Measurements from ENCODE around the gene TENM4.

TENM4 gene

GRCh38 chr11:79417069-79417920, 23.5 kb downstream of the TENM4 start:
- Mint-ChIP-seq H3K9me3 (ENCODE audit: low read depth) (peaks cover 3% of the 10 kb centered on the region), H3K4me3 (no peak overlapping the region), H3K27me3 (peaks cover 5% of the 10 kb centered on the region), H3K4me1 (ENCODE audit: low read depth) (no peaks in the 10 kb centered on the region), H3K36me3 (no peaks in the 10 kb centered on the region), H3K27ac (no peak overlapping the region)

- H3K36me3 Mint-ChIP-seq, result no peaks in the 10 kb centered on the region
- H3K9me3 Mint-ChIP-seq (ENCODE audit: low read depth), result peaks cover 3% of the 10 kb centered on the region
- H3K27ac Mint-ChIP-seq, result no peak overlapping the region
- no peaks in the 10 kb centered on the region for H3K4me1 Mint-ChIP-seq (ENCODE audit: low read depth)
- H3K4me3 Mint-ChIP-seq, result no peak overlapping the region
- H3K27me3 Mint-ChIP-seq, result peaks cover 2% of the 10 kb centered on the region
Measured at GRCh38 chr11:79415912-79416311, 24.9 kb downstream of the TENM4 start.

- Mint-ChIP-seq H3K9me3 (ENCODE audit: low read depth) (peaks cover 3% of the 10 kb centered on the region), H3K36me3 (no peaks in the 10 kb centered on the region), H3K4me1 (ENCODE audit: low read depth) (no peaks in the 10 kb centered on the region), H3K27ac (no peak overlapping the region), H3K27me3 (peaks cover 2% of the 10 kb centered on the region), H3K4me3 (no peak overlapping the region)
Measured at GRCh38 chr11:79415411-79415810, 25.4 kb downstream of the TENM4 start.

- Mint-ChIP-seq H3K27me3 (peaks cover 2% of the 10 kb centered on the region), H3K4me1 (ENCODE audit: low read depth) (no peaks in the 10 kb centered on the region), H3K4me3 (no peak overlapping the region), H3K27ac (no peak overlapping the region), H3K36me3 (no peaks in the 10 kb centered on the region), H3K9me3 (ENCODE audit: low read depth) (peaks cover 3% of the 10 kb centered on the region)
Measured at GRCh38 chr11:79414644-79415317, 26.0 kb downstream of the TENM4 start.

GRCh38 chr11:79414041-79414440, 26.8 kb downstream of the TENM4 start:
- H3K27me3 Mint-ChIP-seq, result peaks cover 2% of the 10 kb centered on the region
- no peaks in the 10 kb centered on the region for H3K4me1 Mint-ChIP-seq (ENCODE audit: low read depth)
- H3K9me3 Mint-ChIP-seq (ENCODE audit: low read depth), result peaks cover 3% of the 10 kb centered on the region
- no peaks in the 10 kb centered on the region for H3K36me3 Mint-ChIP-seq
- no peak overlapping the region for H3K4me3 Mint-ChIP-seq
- no peak overlapping the region for H3K27ac Mint-ChIP-seq

- Mint-ChIP-seq H3K9me3 (ENCODE audit: low read depth) (peaks cover 3% of the 10 kb centered on the region), H3K4me3 (no peak overlapping the region), H3K27ac (no peak overlapping the region), H3K4me1 (ENCODE audit: low read depth) (no peaks in the 10 kb centered on the region), H3K27me3 (peaks cover 2% of the 10 kb centered on the region), H3K36me3 (no peaks in the 10 kb centered on the region)
Measured at GRCh38 chr11:79413268-79413667, 27.6 kb downstream of the TENM4 start.

GRCh38 chr11:79412761-79413160, 28.1 kb downstream of the TENM4 start:
- Mint-ChIP-seq H3K27ac (no peak overlapping the region), H3K4me1 (ENCODE audit: low read depth) (no peaks in the 10 kb centered on the region), H3K27me3 (peaks cover 2% of the 10 kb centered on the region), H3K36me3 (no peaks in the 10 kb centered on the region), H3K4me3 (no peak overlapping the region), H3K9me3 (ENCODE audit: low read depth) (peaks cover 3% of the 10 kb centered on the region)

- Mint-ChIP-seq H3K9me3 (ENCODE audit: low read depth) (no peaks in the 10 kb centered on the region), H3K27ac (no peak overlapping the region), H3K4me3 (no peak overlapping the region), H3K4me1 (ENCODE audit: low read depth) (no peaks in the 10 kb centered on the region), H3K36me3 (no peaks in the 10 kb centered on the region), H3K27me3 (peaks cover 2% of the 10 kb centered on the region)
Measured at GRCh38 chr11:79409330-79409729, 31.5 kb downstream of the TENM4 start.

GRCh38 chr11:79406376-79406775, 34.5 kb downstream of the TENM4 start:
- H3K9me3 Mint-ChIP-seq (ENCODE audit: low read depth), result peaks cover 4% of the 10 kb centered on the region
- H3K27me3 Mint-ChIP-seq, result no peaks in the 10 kb centered on the region
- no peaks in the 10 kb centered on the region for H3K4me1 Mint-ChIP-seq (ENCODE audit: low read depth)
- no peaks in the 10 kb centered on the region for H3K36me3 Mint-ChIP-seq
- no peak overlapping the region for H3K27ac Mint-ChIP-seq
- H3K4me3 Mint-ChIP-seq, result no peak overlapping the region

- Mint-ChIP-seq H3K9me3 (ENCODE audit: low read depth) (peaks cover 4% of the 10 kb centered on the region), H3K27ac (no peak overlapping the region), H3K4me1 (ENCODE audit: low read depth) (no peaks in the 10 kb centered on the region), H3K36me3 (no peaks in the 10 kb centered on the region), H3K27me3 (no peaks in the 10 kb centered on the region), H3K4me3 (no peak overlapping the region)
Measured at GRCh38 chr11:79404806-79405205, 36.0 kb downstream of the TENM4 start.

- H3K9me3 Mint-ChIP-seq (ENCODE audit: low read depth), result peaks cover 4% of the 10 kb centered on the region
- H3K27ac Mint-ChIP-seq, result no peak overlapping the region
- no peaks in the 10 kb centered on the region for H3K4me1 Mint-ChIP-seq (ENCODE audit: low read depth)
- no peak overlapping the region for H3K4me3 Mint-ChIP-seq
- H3K27me3 Mint-ChIP-seq, result no peaks in the 10 kb centered on the region
- H3K36me3 Mint-ChIP-seq, result no peaks in the 10 kb centered on the region
Measured at GRCh38 chr11:79404325-79404724, 36.5 kb downstream of the TENM4 start.

- peaks cover 4% of the 10 kb centered on the region for H3K9me3 Mint-ChIP-seq (ENCODE audit: low read depth)
- H3K4me1 Mint-ChIP-seq (ENCODE audit: low read depth), result no peaks in the 10 kb centered on the region
- H3K27me3 Mint-ChIP-seq, result no peaks in the 10 kb centered on the region
- H3K4me3 Mint-ChIP-seq, result no peak overlapping the region
- H3K36me3 Mint-ChIP-seq, result no peaks in the 10 kb centered on the region
- H3K27ac Mint-ChIP-seq, result no peak overlapping the region
Measured at GRCh38 chr11:79403839-79404238, 37.0 kb downstream of the TENM4 start.

GRCh38 chr11:79402912-79403311, 37.9 kb downstream of the TENM4 start:
- H3K9me3 Mint-ChIP-seq (ENCODE audit: low read depth), result peaks cover 4% of the 10 kb centered on the region
- no peaks in the 10 kb centered on the region for H3K36me3 Mint-ChIP-seq
- no peak overlapping the region for H3K4me3 Mint-ChIP-seq
- no peaks in the 10 kb centered on the region for H3K4me1 Mint-ChIP-seq (ENCODE audit: low read depth)
- H3K27ac Mint-ChIP-seq, result no peak overlapping the region
- H3K27me3 Mint-ChIP-seq, result no peaks in the 10 kb centered on the region

GRCh38 chr11:79400717-79401330, 40.0 kb downstream of the TENM4 start:
- H3K27me3 Mint-ChIP-seq, result no peaks in the 10 kb centered on the region
- H3K36me3 Mint-ChIP-seq, result no peaks in the 10 kb centered on the region
- no peak overlapping the region for H3K4me3 Mint-ChIP-seq
- H3K4me1 Mint-ChIP-seq (ENCODE audit: low read depth), result no peaks in the 10 kb centered on the region
- no peak overlapping the region for H3K27ac Mint-ChIP-seq
- H3K9me3 Mint-ChIP-seq (ENCODE audit: low read depth), result peaks cover 4% of the 10 kb centered on the region

- Mint-ChIP-seq H3K9me3 (ENCODE audit: low read depth) (peaks cover 4% of the 10 kb centered on the region), H3K36me3 (no peaks in the 10 kb centered on the region), H3K27ac (no peak overlapping the region), H3K4me1 (ENCODE audit: low read depth) (no peaks in the 10 kb centered on the region), H3K27me3 (no peaks in the 10 kb centered on the region), H3K4me3 (no peak overlapping the region)
Measured at GRCh38 chr11:79400206-79400605, 40.6 kb downstream of the TENM4 start.
